GM23338 (cell line): ENCODE data around the gene CAPS. TPM values are rescaled to one million over a fixed set of nuclear protein-coding genes. Genes with fewer than 3 reads are reported as not detected.

Experiments used
- ATAC-seq: fragments of 200-7000 bp; cut with Tn5 transposase; 3 replicates; pipeline ENCODE4 v1.9.1; 2020
- DNase-seq: peaks from one replicate; pipeline ENCODE4 v3.0.0-alpha.2; 2015; ENCODE audit warnings: low spot score
- H2AFZ ChIP-seq: fragments of 200-600 bp; sonication (generic); 2 replicates; pipeline ENCODE4 v1.8.0; 2016; ENCODE audit warnings: antibody characterized with exemption, mild to moderate bottlenecking, moderate library complexity
- H3F3A ChIP-seq: fragments of 200-600 bp; sonication (generic); replicated peaks from 2 replicates; pipeline ENCODE4 v1.8.0; 2017; ENCODE audit warnings: antibody characterized with exemption, mixed run types, low read depth
- H3K27ac ChIP-seq: fragments of 200-600 bp; sonication (generic); 2 replicates; pipeline ENCODE4 v1.6.1; 2016; ENCODE audit warnings: low read depth
- H3K27me3 ChIP-seq: fragments of 200-600 bp; sonication (generic); 2 replicates; pipeline ENCODE4 v1.8.0; 2016; ENCODE audit warnings: mild to moderate bottlenecking, mixed run types, moderate library complexity; ENCODE audit not compliant: insufficient read depth
- H3K36me3 ChIP-seq: fragments of 200-600 bp; sonication (generic); 2 replicates; pipeline ENCODE4 v1.8.0; 2016; ENCODE audit warnings: mild to moderate bottlenecking; ENCODE audit not compliant: insufficient read depth
- H3K4me1 ChIP-seq: fragments of 200-600 bp; sonication (generic); 2 replicates; pipeline ENCODE4 v1.8.0; 2016; ENCODE audit warnings: mild to moderate bottlenecking, moderate library complexity; ENCODE audit not compliant: insufficient read depth
- H3K4me2 ChIP-seq: fragments of 200-600 bp; sonication (generic); 2 replicates; pipeline ENCODE4 v1.7.1; 2017; ENCODE audit warnings: mixed run types
- H3K4me3 ChIP-seq: fragments of 200-600 bp; sonication (generic); 2 replicates; pipeline ENCODE4 v1.6.1; 2016; ENCODE audit warnings: mixed run types
- H3K79me2 ChIP-seq: fragments of 200-600 bp; sonication (generic); replicated peaks from 2 replicates; pipeline ENCODE4 v1.8.0; 2017; ENCODE audit warnings: mild to moderate bottlenecking; ENCODE audit not compliant: insufficient read depth
- H3K9me2 ChIP-seq: fragments of 200-600 bp; sonication (generic); 2 replicates; pipeline ENCODE4 v1.8.0; 2017; ENCODE audit not compliant: insufficient read depth
- H4K20me1 ChIP-seq: fragments of 200-600 bp; sonication (generic); replicated peaks from 2 replicates; pipeline ENCODE4 v1.8.0; 2017; ENCODE audit warnings: mild to moderate bottlenecking; ENCODE audit not compliant: insufficient read depth
- H3K27ac Mint-ChIP-seq: 2 replicates; pipeline ENCODE4 v1.8.0; 2020; ENCODE audit warnings: inconsistent platforms, mild to moderate bottlenecking, moderate library complexity, mixed read lengths
- H3K27me3 Mint-ChIP-seq: 3 replicates; pipeline ENCODE4 v1.8.0; 2022; ENCODE audit warnings: low read depth, mild to moderate bottlenecking, moderate library complexity, mixed read lengths, inconsistent platforms; ENCODE audit not compliant: insufficient read depth, poor library complexity
- H3K36me3 Mint-ChIP-seq: 3 replicates; pipeline ENCODE4 v1.8.0; 2021; ENCODE audit warnings: low read depth, mild to moderate bottlenecking, inconsistent platforms, moderate library complexity, mixed read lengths
- H3K4me1 Mint-ChIP-seq: 3 replicates; pipeline ENCODE4 v1.8.0; 2020; ENCODE audit warnings: mild to moderate bottlenecking, inconsistent platforms, mixed read lengths
- H3K4me3 Mint-ChIP-seq: 3 replicates; pipeline ENCODE4 v1.8.0; 2021; ENCODE audit warnings: moderate library complexity, mild to moderate bottlenecking, inconsistent platforms, mixed read lengths
- H3K9me3 Mint-ChIP-seq: 3 replicates; pipeline ENCODE4 v1.8.0; 2020; ENCODE audit warnings: moderate library complexity, mild to moderate bottlenecking, inconsistent platforms, mixed read lengths
- CREB1 ChIP-seq: fragments of 250-450 bp; sonication (Bioruptor Pico); IDR thresholded peaks from 2 replicates; pipeline ENCODE4 v1.5.0; 2020; ENCODE audit warnings: low read depth, mild to moderate bottlenecking, moderate library complexity
- CTCF ChIP-seq, 2 experiments: fragments of 200-600 bp in 1 of 2; sonication (generic) in 1 of 2; conservative IDR thresholded peaks; 2 replicates each; pipeline versions ENCODE4 v1.5.1 to v1.6.1; 2016 to 2017; ENCODE audit warnings: antibody characterized with exemption in 2 of 2, low read depth in 2 of 2, mild to moderate bottlenecking in 2 of 2, moderate library complexity in 1 of 2
- JUNB ChIP-seq: IDR thresholded peaks from one replicate; pipeline ENCODE4 v1.6.1; 2016; ENCODE audit warnings: antibody characterized with exemption; ENCODE audit not compliant: unreplicated experiment
- NANOG ChIP-seq: IDR thresholded peaks from 2 replicates; pipeline ENCODE4 v1.6.1; 2016; ENCODE audit warnings: antibody characterized with exemption, borderline replicate concordance
- POLR2AphosphoS5 ChIP-seq: IDR thresholded peaks from 2 replicates; pipeline ENCODE4 v1.6.1; 2016; ENCODE audit warnings: antibody characterized with exemption, low read depth
- STAT1 ChIP-seq: IDR thresholded peaks from one replicate; pipeline ENCODE4 v1.6.1; 2016; ENCODE audit warnings: antibody characterized with exemption; ENCODE audit not compliant: unreplicated experiment
- ZNF114 ChIP-seq: fragments of 250-450 bp; sonication (Bioruptor Pico); IDR thresholded peaks from 2 replicates; pipeline ENCODE4 v1.5.0; 2020; ENCODE audit warnings: mild to moderate bottlenecking, moderate library complexity
- ZNF462 ChIP-seq: fragments of 250-450 bp; sonication (Bioruptor Pico); IDR thresholded peaks from 2 replicates; pipeline ENCODE4 v1.5.0; 2020; ENCODE audit warnings: mild to moderate bottlenecking, moderate library complexity
- long read RNA-seq: library from polyadenylated mRNA; unstranded; transcript quantifications from one replicate; pipeline ENCODE4 v2.0.0, GENCODE V29; 2020; ENCODE audit not compliant: unreplicated experiment
- polyA plus RNA-seq: library from polyadenylated mRNA; unstranded; fragments of >200 nt; fragmentation: Nextera tagmentation; extraction: Ambion mirVana; gene quantifications from 2 replicates; pipeline ENCODE4 v1.2.1, GENCODE V29; 2016
- total RNA-seq: library from RNA; depleted of rRNA; stranded (reverse); fragments of >200 nt; shearing (Covaris generic); gene quantifications from 2 replicates; pipeline ENCODE4 v1.2.3, GENCODE V29; 2014; rRNA removed
- TF ChIP-seq, protein P1 (sequence below): IDR thresholded peaks from one replicate; pipeline ENCODE4 v1.6.1; 2018; ENCODE audit warnings: antibody characterized with exemption; ENCODE audit not compliant: unreplicated experiment

The CAPS gene
- total RNA-seq = 0.74 and 3.2 TPM in 2 replicates
- polyA plus RNA-seq = 1.5 and 2.5 TPM in 2 replicates
- long read RNA-seq = 0 reads

DNA sequence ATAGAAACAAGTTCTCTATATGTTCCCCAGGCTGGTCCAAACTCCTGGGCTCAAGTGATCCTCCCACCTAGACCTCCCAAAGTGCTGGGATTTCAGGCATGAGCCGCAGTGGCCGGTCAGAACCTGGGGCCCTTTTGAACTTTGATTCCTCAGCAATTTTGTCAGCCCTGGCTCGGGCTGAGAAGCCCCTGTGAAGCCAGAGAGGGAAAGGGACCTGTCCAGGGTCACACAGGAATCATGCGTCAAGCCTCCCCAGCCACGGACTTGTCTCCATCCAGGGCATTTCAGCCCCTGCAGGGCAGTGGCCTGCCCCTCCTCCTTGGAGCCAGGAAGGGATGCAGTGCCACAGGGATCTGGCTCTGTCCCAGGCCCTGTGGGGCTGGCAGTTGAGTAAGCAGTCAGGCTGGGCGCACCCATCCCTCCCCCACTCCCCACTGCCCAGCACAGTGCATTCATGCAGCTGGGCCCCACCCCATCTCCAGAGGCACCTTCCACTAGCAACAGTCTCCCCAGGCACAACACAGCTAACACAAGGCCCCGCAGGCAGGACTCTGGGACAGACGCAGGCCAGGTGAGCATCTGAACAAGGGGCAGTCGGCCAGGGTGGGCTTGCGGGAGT, at the start of gene CAPS:
TSS of gene CAPS (plus strand) at position 516 of the 619 bp plus-strand sequence. CDS start 153 bp downstream, outside the sequence.
- Histone ChIP-seq H3K9me2 (no peaks in the 10 kb centered on the region), H3K4me3 (no peak within 1 kb of the TSS), H3K27ac (no peak within 1 kb of the TSS), H3K27me3 (no peaks in the 10 kb centered on the region), H3K4me1 (no peaks in the 10 kb centered on the region), H3F3A (no peaks in the 10 kb centered on the region), H2AFZ (no peak within 1 kb of the TSS), H4K20me1 (no peaks in the 10 kb centered on the region; the same call in 1 of the 2 replicates), H3K4me2 (no peak within 1 kb of the TSS), H3K79me2 (no peaks in the 10 kb centered on the region), H3K36me3 (no peaks in the 10 kb centered on the region)
- TF ChIP-seq ZNF114 (CRISPR knock-in tag) = no peak
- no peak for TF ChIP-seq CTCF (conservative IDR thresholded peaks at IDR 0.05; ENCODE audit: low read depth in 2 of 2)
- no peak for TF ChIP-seq JUNB
- TF ChIP-seq CREB1 (CRISPR knock-in tag) = no peak
- no peak for TF ChIP-seq STAT1
- no peak for TF ChIP-seq ZNF462 (CRISPR knock-in tag)
- no peak for TF ChIP-seq NANOG
- no peak for TF ChIP-seq POLR2AphosphoS5
- TF ChIP-seq, protein P1, sequence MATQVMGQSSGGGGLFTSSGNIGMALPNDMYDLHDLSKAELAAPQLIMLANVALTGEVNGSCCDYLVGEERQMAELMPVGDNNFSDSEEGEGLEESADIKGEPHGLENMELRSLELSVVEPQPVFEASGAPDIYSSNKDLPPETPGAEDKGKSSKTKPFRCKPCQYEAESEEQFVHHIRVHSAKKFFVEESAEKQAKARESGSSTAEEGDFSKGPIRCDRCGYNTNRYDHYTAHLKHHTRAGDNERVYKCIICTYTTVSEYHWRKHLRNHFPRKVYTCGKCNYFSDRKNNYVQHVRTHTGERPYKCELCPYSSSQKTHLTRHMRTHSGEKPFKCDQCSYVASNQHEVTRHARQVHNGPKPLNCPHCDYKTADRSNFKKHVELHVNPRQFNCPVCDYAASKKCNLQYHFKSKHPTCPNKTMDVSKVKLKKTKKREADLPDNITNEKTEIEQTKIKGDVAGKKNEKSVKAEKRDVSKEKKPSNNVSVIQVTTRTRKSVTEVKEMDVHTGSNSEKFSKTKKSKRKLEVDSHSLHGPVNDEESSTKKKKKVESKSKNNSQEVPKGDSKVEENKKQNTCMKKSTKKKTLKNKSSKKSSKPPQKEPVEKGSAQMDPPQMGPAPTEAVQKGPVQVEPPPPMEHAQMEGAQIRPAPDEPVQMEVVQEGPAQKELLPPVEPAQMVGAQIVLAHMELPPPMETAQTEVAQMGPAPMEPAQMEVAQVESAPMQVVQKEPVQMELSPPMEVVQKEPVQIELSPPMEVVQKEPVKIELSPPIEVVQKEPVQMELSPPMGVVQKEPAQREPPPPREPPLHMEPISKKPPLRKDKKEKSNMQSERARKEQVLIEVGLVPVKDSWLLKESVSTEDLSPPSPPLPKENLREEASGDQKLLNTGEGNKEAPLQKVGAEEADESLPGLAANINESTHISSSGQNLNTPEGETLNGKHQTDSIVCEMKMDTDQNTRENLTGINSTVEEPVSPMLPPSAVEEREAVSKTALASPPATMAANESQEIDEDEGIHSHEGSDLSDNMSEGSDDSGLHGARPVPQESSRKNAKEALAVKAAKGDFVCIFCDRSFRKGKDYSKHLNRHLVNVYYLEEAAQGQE = no peak
- DNase-seq = no peak
- peak; percentile 22 for ATAC-seq
- Mint-ChIP-seq H3K9me3 (no peaks in the 10 kb centered on the region), H3K4me3 (no peak within 1 kb of the TSS), H3K4me1 (no peaks in the 10 kb centered on the region), H3K27me3 (peaks cover 4% of the 10 kb centered on the region), H3K36me3 (peaks cover 15% of the 10 kb centered on the region), H3K27ac (peak within 1 kb of the TSS; percentile 77)
